ENCODE results near the gene GNB4.

- TF ChIP-seq CTCF (IDR thresholded peaks at IDR 0.05) (no peak), POLR2A (IDR thresholded peaks at IDR 0.05) (no peak), POLR2AphosphoS5 (IDR thresholded peaks at IDR 0.05) (no peak)
Observed at GRCh38 chr3:179410331-179410730, 40.9 kb downstream of the GNB4 start.
